ENCODE data around the gene PRR33. TPM values are rescaled to one million over a fixed set of nuclear protein-coding genes. Genes with fewer than 3 reads are reported as not detected.
A peak's percentile ranks its signal among the peaks of the same experiment; 100 is the strongest.

Gene PRR33
- total and polyA plus RNA-seq, 10 of the 15 experiments (the other 5 are each of a cell fraction or from before 2014, with no cell fraction given) = 0.02 to 1.0 (median 0.38) TPM; not detected in 6

DNA sequence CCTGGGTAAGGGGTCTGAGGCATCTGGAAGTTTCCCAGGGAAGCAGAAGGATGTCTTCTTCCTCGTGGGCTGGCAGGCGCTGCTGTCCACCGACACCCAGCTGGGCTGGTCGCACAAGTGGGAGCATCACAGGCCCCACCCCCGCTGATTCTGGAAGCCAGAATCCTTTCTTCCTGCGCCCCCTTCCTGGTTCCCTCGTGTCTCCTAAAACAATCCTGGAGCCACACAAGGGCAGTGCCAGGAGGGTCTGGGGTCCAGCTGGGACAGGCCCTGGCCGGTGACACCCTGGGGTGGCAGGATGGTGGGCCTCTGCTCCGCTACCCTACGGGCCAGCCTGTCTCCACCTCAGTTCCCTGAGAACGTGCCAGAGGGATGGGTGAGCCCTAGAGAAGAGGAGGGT, 34.6 kb downstream of the PRR33 start:
- peaks cover 92% of the 10 kb centered on the region for H3K79me2 ChIP-seq (ENCODE audit: control insufficient read depth, insufficient read depth, low read length)
- H3K9me3 ChIP-seq (replicated peaks; ENCODE audit: control insufficient read depth, insufficient read depth, low read length) = no peaks in the 10 kb centered on the region
- ATAC-seq (no peak), DNase-seq (ENCODE audit: low read depth, low spot score) (no peak), FAIRE-seq (no peak)
- peaks cover 18% of the 10 kb centered on the region; the same call in 1 of the 2 replicates for H4K20me1 ChIP-seq (ENCODE audit: control insufficient read depth, insufficient read depth)
- peak; percentile 44; the same call in 1 of the 2 replicates for TF ChIP-seq POLR2A (IDR thresholded peaks at IDR 0.05; ENCODE audit: low read depth, low read length)
- no peak for TF ChIP-seq NBN (IDR thresholded peaks at IDR 0.05)
- TF ChIP-seq POLR2AphosphoS5 (IDR thresholded peaks at IDR 0.05; ENCODE audit: low read length) = peak; percentile 18; the same call in 1 of the 2 replicates
- SMC1A ChIA-PET (ENCODE audit: uncharacterized antibody, unreplicated experiment) = no interaction called here
- intact Hi-C loops (cut with micrococcal nuclease; ENCODE audit: unreplicated experiment) = no loop called here
- in situ Hi-C loops (cut with MboI) = loop anchor here (10.0 kb wide), 1 partner anchor 1012 kb away; the partner anchor contains the start of genes POLR2L and TSPAN4
- H3K27ac ChIP-seq (ENCODE audit: control insufficient read depth, insufficient read depth) = 0 out of 2 replicates have a peak overlapping the region, but pooled peaks have one; percentile 99
- H3K36me3 ChIP-seq (ENCODE audit: control insufficient read depth in 2 of 2, insufficient read depth in 2 of 2, low read length in 1 of 2) = peaks cover 1 to 3% of the 10 kb centered on the region in 2 experiments; a peak in 3 of 4 replicates
- H3K9ac ChIP-seq (ENCODE audit: control insufficient read depth, insufficient read depth, low read length) = no peak overlapping the region
- CTCF ChIA-PET = interaction anchor here (0.6 kb wide), 1 partner anchor 294 kb away, joined by 3 read pairs; no protein-coding TSS in a partner anchor
- BruUV-seq (replicated peaks) = no TSS peak
- H2AFZ ChIP-seq (ENCODE audit: control insufficient read depth, low read depth, low read length) = no peak overlapping the region
- RAD21 ChIA-PET (ENCODE audit: unreplicated experiment) = no interaction called here
- 97% methylated on average over 11 of the region's 11 CpGs for WGBS (ENCODE audit: insufficient coverage, insufficient replicate concordance, low lambda C conversion rate, missing lambda C conversion rate)
- H3K4me3 ChIP-seq = no peak overlapping the region
- H3K4me1 ChIP-seq (ENCODE audit: control insufficient read depth, insufficient read depth, low read length) = peaks cover 33% of the 10 kb centered on the region
- peak overlapping the region; percentile 100; the same call in 1 of the 2 replicates for H3K4me2 ChIP-seq (ENCODE audit: control insufficient read depth, insufficient read depth)
- H3K27me3 ChIP-seq (replicated peaks in 1 of 2; ENCODE audit: control insufficient read depth in 2 of 2, insufficient read depth in 2 of 2, low read length in 1 of 2) = no peaks in the 10 kb centered on the region
- POLR2A ChIA-PET = no interaction called here

DNA sequence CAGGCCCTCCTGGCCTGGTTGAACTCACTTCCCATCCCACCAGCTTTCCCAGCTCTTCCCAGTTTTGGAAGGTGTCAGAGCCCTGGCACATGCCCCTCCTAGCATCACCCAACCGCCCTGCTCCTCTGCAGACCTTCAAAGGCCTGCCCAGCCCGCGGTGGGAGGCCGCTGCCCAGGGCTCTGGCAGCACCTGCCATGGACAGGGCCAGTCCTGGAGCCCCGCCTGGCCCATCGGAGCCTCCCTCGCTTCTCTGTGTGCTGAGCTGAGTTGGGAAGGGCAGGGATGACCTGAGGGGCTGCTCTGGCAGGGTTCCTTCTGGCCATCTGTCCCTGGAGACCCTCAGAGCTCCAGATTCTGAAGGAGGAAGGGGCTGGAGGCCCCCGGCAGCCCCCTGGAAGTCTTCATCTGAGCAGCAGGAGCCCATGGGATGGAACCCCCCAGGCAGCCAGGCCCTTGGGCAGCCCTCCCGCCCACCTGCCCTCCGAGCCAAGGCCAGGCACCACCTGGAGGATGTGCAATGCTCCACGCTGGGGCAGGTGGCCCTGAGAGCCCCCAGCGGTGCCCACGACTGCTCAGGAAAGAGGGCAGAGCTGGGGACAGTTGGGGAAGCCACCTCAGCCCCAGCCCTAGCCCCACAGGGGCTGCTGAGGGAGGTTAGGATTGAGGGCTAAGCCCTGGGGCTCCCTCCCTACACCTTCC, 35.2 kb downstream of the PRR33 start:
- in situ Hi-C loops (cut with MboI) (loop anchor here (10.0 kb wide), 1 partner anchor 1012 kb away; the partner anchor contains the start of genes POLR2L and TSPAN4), intact Hi-C loops (cut with micrococcal nuclease; ENCODE audit: unreplicated experiment) (no loop called here)
- Histone ChIP-seq H3K9ac (ENCODE audit: control insufficient read depth, insufficient read depth, low read length) (peak overlapping the region; percentile 68), H4K20me1 (ENCODE audit: control insufficient read depth, insufficient read depth) (peaks cover 17% of the 10 kb centered on the region; the same call in 1 of the 2 replicates), H3K36me3 (ENCODE audit: control insufficient read depth in 2 of 2, insufficient read depth in 2 of 2, low read length in 1 of 2) (peaks cover 1 to 3% of the 10 kb centered on the region in 2 experiments; a peak in 3 of 4 replicates), H3K4me3 (peak overlapping the region; percentile 96; the same call in 1 of the 2 replicates), H3K27me3 (replicated peaks in 1 of 2; ENCODE audit: control insufficient read depth in 2 of 2, insufficient read depth in 2 of 2, low read length in 1 of 2) (no peaks in the 10 kb centered on the region), H3K9me3 (replicated peaks; ENCODE audit: control insufficient read depth, insufficient read depth, low read length) (no peaks in the 10 kb centered on the region), H3K4me1 (ENCODE audit: control insufficient read depth, insufficient read depth, low read length) (peaks cover 39% of the 10 kb centered on the region), H3K79me2 (ENCODE audit: control insufficient read depth, insufficient read depth, low read length) (peaks cover 89% of the 10 kb centered on the region), H3K4me2 (ENCODE audit: control insufficient read depth, insufficient read depth) (peak overlapping the region; percentile 100), H2AFZ (ENCODE audit: control insufficient read depth, low read depth, low read length) (no peak overlapping the region), H3K27ac (ENCODE audit: control insufficient read depth, insufficient read depth) (peak overlapping the region; percentile 99)
- POLR2A ChIA-PET = no interaction called here
- SMC1A ChIA-PET (ENCODE audit: uncharacterized antibody, unreplicated experiment) = interaction anchor here (1.4 to 1.7 kb wide), 3 partner anchors 15 to 162 kb away, joined by 3 to 6 read pairs (median 3); no protein-coding TSS in a partner anchor
- CTCF ChIA-PET = interaction anchor here (1.1 to 3.0 kb wide), 3 partner anchors 24 to 163 kb away, joined by 4 to 10 read pairs (median 5); no protein-coding TSS in a partner anchor
- DNase-seq (ENCODE audit: low read depth, low spot score) (no peak), FAIRE-seq (no peak), ATAC-seq (no peak)
- RAD21 ChIA-PET (ENCODE audit: unreplicated experiment) = interaction anchor here (0.9 to 1.2 kb wide), 2 partner anchors 9 to 24 kb away, joined by 3 read pairs; no protein-coding TSS in a partner anchor
- WGBS (ENCODE audit: insufficient coverage, insufficient replicate concordance, low lambda C conversion rate, missing lambda C conversion rate) = 90% methylated on average over 13 of the region's 13 CpGs
- no TSS peak for BruUV-seq (replicated peaks)
- no peak for TF ChIP-seq SRF (IDR thresholded peaks at IDR 0.05; ENCODE audit: low read depth in 2 of 2, low read length in 2 of 2)
- no peak for TF ChIP-seq YY1 (IDR thresholded peaks at IDR 0.05; ENCODE audit: low read depth, low read length)
- TF ChIP-seq, protein P1, sequence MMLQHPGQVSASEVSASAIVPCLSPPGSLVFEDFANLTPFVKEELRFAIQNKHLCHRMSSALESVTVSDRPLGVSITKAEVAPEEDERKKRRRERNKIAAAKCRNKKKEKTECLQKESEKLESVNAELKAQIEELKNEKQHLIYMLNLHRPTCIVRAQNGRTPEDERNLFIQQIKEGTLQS (IDR thresholded peaks at IDR 0.05; ENCODE audit: borderline replicate concordance, extremely low read depth, low read depth, low read length) = no peak
- TF ChIP-seq LARP7 (IDR thresholded peaks at IDR 0.05) = no peak
- TF ChIP-seq IKZF2 (IDR thresholded peaks at IDR 0.05) = no peak
- no peak for TF ChIP-seq SMAD1 (IDR thresholded peaks at IDR 0.05; ENCODE audit: low read depth, partially characterized antibody)
- TF ChIP-seq SMAD5 (IDR thresholded peaks at IDR 0.05; ENCODE audit: low read depth) = no peak
- no peak for TF ChIP-seq MEF2A (IDR thresholded peaks at IDR 0.05; ENCODE audit: insufficient read depth, low read depth, low read length)
- no peak for TF ChIP-seq CBX3 (IDR thresholded peaks at IDR 0.05; ENCODE audit: borderline replicate concordance, low read depth)
- TF ChIP-seq, protein P2, sequence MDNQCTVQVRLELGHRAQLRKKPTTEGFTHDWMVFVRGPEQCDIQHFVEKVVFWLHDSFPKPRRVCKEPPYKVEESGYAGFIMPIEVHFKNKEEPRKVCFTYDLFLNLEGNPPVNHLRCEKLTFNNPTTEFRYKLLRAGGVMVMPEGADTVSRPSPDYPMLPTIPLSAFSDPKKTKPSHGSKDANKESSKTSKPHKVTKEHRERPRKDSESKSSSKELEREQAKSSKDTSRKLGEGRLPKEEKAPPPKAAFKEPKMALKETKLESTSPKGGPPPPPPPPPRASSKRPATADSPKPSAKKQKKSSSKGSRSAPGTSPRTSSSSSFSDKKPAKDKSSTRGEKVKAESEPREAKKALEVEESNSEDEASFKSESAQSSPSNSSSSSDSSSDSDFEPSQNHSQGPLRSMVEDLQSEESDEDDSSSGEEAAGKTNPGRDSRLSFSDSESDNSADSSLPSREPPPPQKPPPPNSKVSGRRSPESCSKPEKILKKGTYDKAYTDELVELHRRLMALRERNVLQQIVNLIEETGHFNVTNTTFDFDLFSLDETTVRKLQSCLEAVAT (IDR thresholded peaks at IDR 0.05) = no peak
- TF ChIP-seq PBX3 (IDR thresholded peaks at IDR 0.05; ENCODE audit: insufficient replicate concordance, low read depth, low read length) = no peak
